ENCODE measurements around the gene YJEFN3. TPM values are rescaled to one million over a fixed set of nuclear protein-coding genes. Genes with fewer than 3 reads are reported as not detected.

YJEFN3 gene
- total RNA-seq, 4 donors from 2014 or later = 1.1 to 12.0 (median 1.7) TPM

DNA sequence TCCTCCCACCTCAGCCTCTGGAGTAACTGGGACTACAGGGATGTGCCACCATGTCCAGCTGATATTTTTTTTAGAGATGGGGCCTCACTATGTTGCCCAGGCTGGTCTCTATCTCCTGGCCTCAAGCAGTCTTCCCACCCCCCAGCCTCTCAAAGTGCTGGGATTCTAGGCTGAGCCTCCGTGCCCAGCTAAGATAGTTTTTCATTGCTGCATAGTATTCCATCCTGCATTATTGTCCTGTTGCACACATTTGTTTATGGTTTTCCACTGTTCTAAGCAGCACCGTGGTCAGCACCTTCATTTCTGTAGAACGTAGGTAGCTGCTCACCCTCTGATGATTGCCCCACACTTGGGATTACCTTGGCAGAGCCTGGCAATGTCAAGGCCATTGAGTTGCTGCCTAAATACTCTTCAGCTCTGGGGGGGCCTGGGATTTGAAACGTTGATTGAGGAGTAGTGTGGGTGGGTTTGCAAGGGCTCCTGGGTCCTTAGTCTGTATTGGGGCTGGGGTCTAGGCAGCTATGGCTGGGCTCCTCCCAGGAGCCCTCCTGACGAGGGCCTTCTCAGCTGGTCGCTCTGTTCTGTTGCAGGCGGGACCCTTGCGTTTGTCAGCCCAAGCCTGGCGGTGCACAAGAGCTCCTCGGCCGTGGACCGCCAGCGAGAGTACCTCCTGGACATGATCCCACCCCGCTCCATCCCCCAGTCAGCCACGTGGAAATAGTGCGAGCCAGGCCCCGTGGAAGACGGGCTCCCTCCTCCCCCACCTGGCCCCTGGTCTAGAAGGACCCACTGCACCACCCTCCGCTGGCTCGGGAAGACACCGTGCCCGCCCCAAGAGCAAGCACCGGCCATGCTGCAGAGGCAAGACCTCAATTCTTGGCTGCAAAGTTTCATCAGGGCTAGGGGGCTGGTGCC lies 23.7 kb upstream of the YJEFN3 start:
- Histone ChIP-seq H3K36me3 (peaks cover 80% of the 10 kb centered on the region), H3K27me3 (no peaks in the 10 kb centered on the region), H3K27ac (no peak overlapping the region), H3K4me1 (no peaks in the 10 kb centered on the region), H3K4me3 (no peak overlapping the region), H3K9me3 (no peaks in the 10 kb centered on the region)
- WGBS = 91% methylated on average over 16 of the region's 23 CpGs
- TF ChIP-seq POLR2A (IDR thresholded peaks at IDR 0.05) (no peak), EP300 (IDR thresholded peaks at IDR 0.05) (no peak), POLR2AphosphoS5 (IDR thresholded peaks at IDR 0.05) (no peak)
- TF ChIP-seq, protein P1, sequence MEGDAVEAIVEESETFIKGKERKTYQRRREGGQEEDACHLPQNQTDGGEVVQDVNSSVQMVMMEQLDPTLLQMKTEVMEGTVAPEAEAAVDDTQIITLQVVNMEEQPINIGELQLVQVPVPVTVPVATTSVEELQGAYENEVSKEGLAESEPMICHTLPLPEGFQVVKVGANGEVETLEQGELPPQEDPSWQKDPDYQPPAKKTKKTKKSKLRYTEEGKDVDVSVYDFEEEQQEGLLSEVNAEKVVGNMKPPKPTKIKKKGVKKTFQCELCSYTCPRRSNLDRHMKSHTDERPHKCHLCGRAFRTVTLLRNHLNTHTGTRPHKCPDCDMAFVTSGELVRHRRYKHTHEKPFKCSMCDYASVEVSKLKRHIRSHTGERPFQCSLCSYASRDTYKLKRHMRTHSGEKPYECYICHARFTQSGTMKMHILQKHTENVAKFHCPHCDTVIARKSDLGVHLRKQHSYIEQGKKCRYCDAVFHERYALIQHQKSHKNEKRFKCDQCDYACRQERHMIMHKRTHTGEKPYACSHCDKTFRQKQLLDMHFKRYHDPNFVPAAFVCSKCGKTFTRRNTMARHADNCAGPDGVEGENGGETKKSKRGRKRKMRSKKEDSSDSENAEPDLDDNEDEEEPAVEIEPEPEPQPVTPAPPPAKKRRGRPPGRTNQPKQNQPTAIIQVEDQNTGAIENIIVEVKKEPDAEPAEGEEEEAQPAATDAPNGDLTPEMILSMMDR (IDR thresholded peaks at IDR 0.05) = no peak
- peak in 1 of 2 donors; percentile 56 for DNase-seq (ENCODE audit: low spot score in 2 of 2)

- H3K4me3 ChIP-seq = no peak overlapping the region
- peak in 1 of 2 donors; percentile 63 for DNase-seq (ENCODE audit: low spot score in 2 of 2)
- peaks cover 73% of the 10 kb centered on the region for H3K36me3 ChIP-seq
- no peaks in the 10 kb centered on the region for H3K27me3 ChIP-seq
- no peak overlapping the region for H3K27ac ChIP-seq
- H3K4me1 ChIP-seq = no peaks in the 10 kb centered on the region
- WGBS = 90% methylated on average over 21 of the region's 27 CpGs
- TF ChIP-seq EP300 (IDR thresholded peaks at IDR 0.05) (no peak), POLR2A (IDR thresholded peaks at IDR 0.05) (no peak), POLR2AphosphoS5 (IDR thresholded peaks at IDR 0.05) (no peak)
- TF ChIP-seq, protein P1 (IDR thresholded peaks at IDR 0.05) = no peak
- H3K9me3 ChIP-seq = no peaks in the 10 kb centered on the region
Observed at GRCh38 chr19:19505669-19506326, 22.9 kb upstream of the YJEFN3 start.

GRCh38 chr19:19506592-19506991 lies 22.1 kb upstream of the YJEFN3 start:
- no peak overlapping the region for H3K27ac ChIP-seq
- TF ChIP-seq, protein P1 (IDR thresholded peaks at IDR 0.05) = no peak
- TF ChIP-seq EP300 (IDR thresholded peaks at IDR 0.05) = no peak
- no peak for TF ChIP-seq POLR2A (IDR thresholded peaks at IDR 0.05)
- no peaks in the 10 kb centered on the region for H3K4me1 ChIP-seq
- DNase-seq (ENCODE audit: low spot score in 2 of 2) = no peak
- 81% methylated on average over 12 of the region's 12 CpGs for WGBS
- H3K36me3 ChIP-seq = peaks cover 65% of the 10 kb centered on the region
- H3K9me3 ChIP-seq = no peaks in the 10 kb centered on the region
- no peaks in the 10 kb centered on the region for H3K27me3 ChIP-seq
- H3K4me3 ChIP-seq = no peak overlapping the region

GRCh38 chr19:19507354-19507753 lies 21.4 kb upstream of the YJEFN3 start:
- Histone ChIP-seq H3K36me3 (peaks cover 57% of the 10 kb centered on the region), H3K27ac (no peak overlapping the region), H3K4me3 (no peak overlapping the region), H3K27me3 (no peaks in the 10 kb centered on the region), H3K4me1 (no peaks in the 10 kb centered on the region), H3K9me3 (no peaks in the 10 kb centered on the region)
- DNase-seq (ENCODE audit: low spot score in 2 of 2) = no peak
- WGBS = 61% methylated on average over 4 of the region's 8 CpGs
- TF ChIP-seq EP300 (IDR thresholded peaks at IDR 0.05) = no peak
- TF ChIP-seq, protein P1 (IDR thresholded peaks at IDR 0.05) = no peak
- TF ChIP-seq POLR2A (IDR thresholded peaks at IDR 0.05) = no peak
- TF ChIP-seq POLR2AphosphoS5 (IDR thresholded peaks at IDR 0.05) = no peak

DNA sequence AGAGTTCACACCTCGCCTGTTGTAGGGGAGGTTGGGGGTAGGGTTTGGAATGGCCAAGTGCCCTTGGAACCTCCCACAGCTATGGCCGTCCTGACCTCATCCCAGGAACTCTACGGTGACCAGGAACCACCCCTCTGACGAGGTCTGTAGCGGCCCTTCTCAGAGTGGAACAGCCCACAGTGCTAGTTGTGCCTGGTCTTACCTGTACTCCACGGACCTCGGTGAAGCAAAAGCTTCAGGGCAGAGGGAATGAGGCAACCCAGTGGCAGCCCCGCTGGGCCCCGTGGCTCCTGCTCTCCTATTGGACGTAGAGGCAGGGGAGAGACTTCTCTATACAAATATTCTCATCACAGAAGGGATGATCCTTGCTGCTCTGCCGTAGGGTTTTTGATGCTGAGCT lies 20.5 kb upstream of the YJEFN3 start:
- peak in 1 of 2 donors; percentile 48 for DNase-seq (ENCODE audit: low spot score in 2 of 2)
- Histone ChIP-seq H3K27ac (no peak overlapping the region), H3K4me1 (no peaks in the 10 kb centered on the region), H3K27me3 (no peaks in the 10 kb centered on the region), H3K4me3 (no peak overlapping the region), H3K36me3 (peaks cover 48% of the 10 kb centered on the region), H3K9me3 (no peaks in the 10 kb centered on the region)
- TF ChIP-seq, protein P1 (IDR thresholded peaks at IDR 0.05) = no peak
- no peak for TF ChIP-seq POLR2AphosphoS5 (IDR thresholded peaks at IDR 0.05)
- no peak for TF ChIP-seq POLR2A (IDR thresholded peaks at IDR 0.05)
- TF ChIP-seq EP300 (IDR thresholded peaks at IDR 0.05) = no peak
- 85% methylated on average over 9 of the region's 11 CpGs for WGBS
